GM21723 (cell line): ENCODE data around the gene ANO10.
"Not testable (repeated sequence)": the region's sequence is repeated elsewhere in the genome, so short reads cannot be mapped to it uniquely, and the experiment has no call there.

Source experiments
- ATAC-seq: cut with Tn5 transposase; IDR thresholded peaks from one replicate; pipeline ENCODE4 v1.9.1; 2021; ENCODE audit warnings: mild to moderate bottlenecking, moderate library complexity; ENCODE audit not compliant: unreplicated experiment

The ANO10 gene

GRCh38 chr3:43481375-43481774 is 140.4 kb downstream of the ANO10 start:
- ATAC-seq: no peak

DNA sequence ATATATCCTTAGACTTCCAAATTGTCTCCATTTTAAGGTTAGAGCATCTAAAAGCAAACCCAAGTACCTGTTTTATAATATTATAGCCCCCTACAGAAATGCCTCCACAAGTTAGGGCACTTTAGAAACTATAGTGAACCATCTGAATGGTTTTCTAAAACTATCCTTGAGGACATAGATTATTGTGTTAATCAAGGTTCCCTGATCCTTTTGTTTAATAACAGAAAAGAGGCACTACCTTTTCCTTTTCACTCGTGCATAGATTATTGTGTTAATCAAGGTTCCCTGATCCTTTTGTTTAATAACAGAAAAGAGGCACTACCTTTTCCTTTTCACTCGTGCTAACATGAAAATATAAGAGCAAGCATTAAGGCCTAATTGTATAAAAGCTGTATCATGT is 143.0 kb downstream of the ANO10 start:
- not testable (repeated sequence) for ATAC-seq

DNA sequence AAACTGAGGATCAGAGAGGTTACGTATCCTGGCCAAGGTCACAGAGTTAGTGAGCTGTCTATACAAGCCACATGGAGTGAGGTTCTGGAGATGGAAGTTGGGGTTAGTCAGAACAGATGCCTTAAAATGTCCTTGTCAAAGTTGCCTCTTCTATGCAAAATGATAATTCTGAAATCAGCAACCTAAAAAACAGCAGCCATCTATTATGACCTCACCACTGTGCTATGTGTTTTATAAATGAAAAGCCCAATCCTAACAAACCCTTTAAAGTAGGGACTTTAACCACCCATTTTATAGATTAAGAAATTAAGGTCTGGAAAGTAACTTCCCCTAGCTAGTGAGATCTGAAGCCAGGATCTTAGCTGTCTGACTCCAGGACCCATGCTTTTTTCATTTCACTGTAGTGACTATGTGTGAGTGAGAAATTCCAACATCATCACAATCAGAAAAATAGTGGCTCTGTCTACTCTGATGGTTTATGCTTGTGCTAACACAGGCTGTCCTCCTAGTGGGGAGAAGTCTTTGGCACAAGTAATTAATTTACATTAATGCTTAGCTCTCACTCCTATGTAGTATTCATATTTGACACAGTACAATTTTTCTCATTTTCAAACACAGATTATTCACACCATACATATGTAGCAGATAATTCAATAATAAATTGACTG is 143.6 kb downstream of the ANO10 start:
- ATAC-seq: no peak

DNA sequence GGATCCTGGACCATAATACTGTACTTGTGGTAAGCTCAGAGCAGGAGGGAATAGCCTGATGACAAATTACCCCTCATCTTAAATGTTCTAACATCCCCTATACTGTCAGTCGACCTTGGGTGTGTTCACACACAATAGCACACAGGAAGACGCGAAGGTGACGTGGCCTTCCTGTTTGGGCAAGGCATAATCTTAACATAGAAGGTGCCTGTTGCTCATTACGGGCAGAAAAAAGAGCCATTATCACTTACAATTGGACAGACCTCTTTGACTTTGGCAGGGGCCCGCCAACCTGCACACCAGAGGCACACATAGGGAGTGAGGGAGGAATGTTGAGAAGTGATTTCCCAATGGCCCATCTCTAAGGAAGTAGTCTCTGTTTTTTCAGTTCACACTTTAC is 144.2 kb downstream of the ANO10 start:
- ATAC-seq: no peak

DNA sequence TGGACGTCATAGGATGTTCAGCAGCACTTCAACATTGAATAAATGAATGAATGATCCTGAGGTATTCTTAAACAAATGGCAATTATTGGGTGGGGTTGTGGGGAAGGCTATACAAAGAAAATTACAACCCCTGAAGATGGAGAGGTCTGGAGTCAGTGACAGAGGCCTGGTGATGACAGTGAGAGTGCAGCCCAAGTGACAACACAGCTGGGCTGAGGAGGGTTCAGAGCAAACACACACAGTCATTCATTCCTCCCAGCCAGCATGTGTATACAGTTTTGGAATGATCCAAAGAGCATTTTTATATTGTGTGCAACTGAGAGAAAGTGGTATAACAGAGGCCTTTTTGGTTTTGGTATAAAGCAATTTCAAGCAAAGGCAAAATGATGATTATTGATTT is 148.1 kb downstream of the ANO10 start:
- ATAC-seq: no peak

- no peak for ATAC-seq
Measured at GRCh38 chr3:43473244-43473643, 148.6 kb downstream of the ANO10 start.

GRCh38 chr3:43468133-43468532 is 153.7 kb downstream of the ANO10 start:
- no peak for ATAC-seq

DNA sequence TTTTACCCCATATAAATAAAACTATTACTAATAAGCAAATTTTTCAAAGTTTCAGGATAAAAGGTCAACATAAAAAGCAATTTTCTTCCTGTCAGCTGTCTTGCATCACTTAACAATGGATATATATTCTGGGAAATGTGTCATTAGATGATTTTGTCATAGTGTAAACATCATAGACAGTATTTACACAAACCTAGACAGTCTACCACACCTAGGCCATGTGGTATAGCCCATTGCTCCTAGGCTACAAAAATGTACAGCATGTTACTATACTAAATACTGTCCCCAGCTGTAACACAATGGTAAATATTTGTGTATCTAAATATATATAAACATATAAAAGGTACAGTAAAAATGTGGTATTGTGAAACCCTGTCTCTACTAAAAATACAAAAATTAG is 156.7 kb downstream of the ANO10 start:
- no peak for ATAC-seq

- ATAC-seq: not testable (repeated sequence)
Measured at GRCh38 chr3:43462566-43462965, 159.2 kb downstream of the ANO10 start.

DNA sequence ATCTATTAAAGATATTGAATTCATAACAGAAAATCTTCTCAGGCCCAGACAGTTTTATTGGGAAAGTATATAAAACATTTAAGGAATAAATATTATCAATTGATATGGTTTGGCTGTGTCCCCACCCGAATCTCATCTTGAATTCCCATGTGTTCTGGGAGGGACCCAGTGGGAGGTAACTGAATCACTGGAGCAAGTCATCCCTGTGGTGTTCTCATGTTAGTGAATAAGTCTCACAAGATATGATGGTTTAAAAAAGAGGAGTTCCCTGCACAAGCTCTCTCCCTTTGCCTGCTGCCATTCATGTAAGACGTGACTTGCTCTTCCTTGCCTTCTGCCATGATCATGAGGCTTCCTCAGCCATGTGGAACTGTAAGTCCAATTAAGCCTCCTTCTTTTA is 160.5 kb downstream of the ANO10 start:
- no peak for ATAC-seq

DNA sequence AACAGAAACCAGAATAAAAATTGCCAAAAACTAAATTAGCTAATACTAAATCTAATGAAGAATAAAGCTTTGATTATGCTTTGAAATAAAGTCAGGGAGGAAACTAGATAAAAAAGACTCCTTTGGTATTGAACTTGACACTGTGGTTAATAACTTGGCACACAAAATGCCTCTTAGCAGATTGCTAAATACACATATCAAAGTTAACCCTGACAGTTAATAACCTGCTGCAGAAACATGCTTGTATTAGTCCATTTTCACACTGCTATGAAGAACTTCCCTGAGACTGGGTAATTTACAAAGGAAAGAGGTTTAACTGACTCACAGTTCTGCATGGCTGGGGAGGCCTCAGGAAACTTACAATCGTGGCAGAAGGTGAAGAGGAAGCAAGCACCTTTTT is 164.8 kb downstream of the ANO10 start:
- not testable (repeated sequence) for ATAC-seq

DNA sequence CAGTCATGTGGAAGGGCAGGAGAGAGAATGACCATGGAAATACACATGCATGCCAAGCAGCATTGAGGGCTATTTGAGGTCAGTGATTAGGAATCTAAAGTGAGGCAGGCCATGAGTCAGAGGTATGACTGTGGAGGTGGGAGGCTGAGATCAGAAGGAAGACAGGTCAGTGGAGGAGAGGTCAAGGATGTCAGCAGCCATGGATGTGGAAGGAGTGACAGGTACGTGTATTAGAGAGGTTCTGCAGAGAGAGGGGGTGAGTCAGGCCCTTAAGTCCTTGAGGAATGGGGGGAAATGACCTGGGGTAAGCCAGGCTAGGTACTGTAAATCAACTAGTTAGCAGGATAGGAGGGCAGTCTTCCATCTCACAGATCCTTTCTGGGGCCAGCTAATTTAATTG is 166.6 kb downstream of the ANO10 start:
- ATAC-seq: no peak

DNA sequence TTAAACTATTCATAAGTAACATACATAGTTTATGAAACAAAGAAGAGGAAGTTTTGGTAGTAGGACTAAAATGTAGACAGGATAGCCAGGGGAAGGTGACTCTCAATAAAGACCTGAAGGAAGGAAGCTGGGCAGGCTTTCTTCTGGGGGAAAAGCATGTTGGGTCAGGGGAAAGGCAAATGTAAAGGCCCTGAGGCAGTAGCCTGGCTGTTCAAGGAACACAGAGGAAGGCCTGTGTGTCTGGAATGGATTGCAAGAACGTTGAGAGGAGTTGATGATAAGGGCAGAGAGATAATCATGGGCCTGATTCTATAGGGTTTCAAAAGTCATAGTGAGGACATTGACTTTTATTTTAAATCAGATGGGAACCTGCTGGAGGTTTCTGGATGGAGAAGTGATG is 167.8 kb downstream of the ANO10 start:
- no peak for ATAC-seq

DNA sequence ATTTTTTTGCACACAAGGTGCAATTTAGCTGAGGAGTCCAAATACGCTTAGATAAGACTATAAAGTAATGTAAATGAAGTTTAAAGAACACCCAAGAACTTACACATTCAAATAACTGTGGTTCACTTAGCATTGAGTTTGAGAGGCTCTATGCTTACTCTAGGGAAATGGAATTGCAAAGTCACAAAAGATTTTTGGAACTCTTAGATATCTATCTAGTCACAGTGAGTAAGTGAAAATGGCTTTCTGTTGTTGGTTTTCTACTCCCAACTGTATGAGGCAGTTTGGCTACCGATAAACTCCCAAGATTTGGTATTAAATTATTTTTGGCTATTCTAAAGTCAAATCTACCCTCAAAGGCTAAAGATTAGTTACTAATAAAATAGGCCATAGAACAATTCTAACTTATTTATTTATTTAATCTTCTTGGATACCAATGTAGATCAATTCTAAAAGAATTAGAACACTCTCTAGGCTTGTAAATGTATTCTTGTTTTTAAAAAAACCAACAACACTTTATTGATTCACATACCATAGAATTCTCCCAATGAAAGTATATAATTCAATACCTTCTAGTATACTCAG is 170.0 kb downstream of the ANO10 start:
- ATAC-seq: no peak

DNA sequence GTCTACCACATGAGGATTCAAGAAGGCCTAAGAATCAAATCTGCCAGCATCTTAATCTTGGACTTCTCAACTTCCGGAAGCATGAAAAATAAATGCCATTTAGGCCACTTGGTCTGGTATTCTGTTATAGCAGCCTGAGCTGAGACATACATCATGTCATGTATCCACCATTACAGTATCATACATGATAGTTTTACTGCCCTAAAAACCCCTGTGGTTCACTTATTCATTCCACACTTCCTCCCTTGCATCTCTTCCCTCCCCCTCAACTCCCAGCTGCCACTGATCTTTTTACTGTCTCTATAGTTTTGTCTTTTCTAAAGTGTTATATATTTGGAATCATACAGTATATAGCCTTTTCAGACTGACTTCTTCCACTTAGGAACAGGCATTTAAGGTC is 173.7 kb downstream of the ANO10 start:
- no peak for ATAC-seq

GRCh38 chr3:43445820-43446219 is 176.0 kb downstream of the ANO10 start:
- no peak for ATAC-seq

DNA sequence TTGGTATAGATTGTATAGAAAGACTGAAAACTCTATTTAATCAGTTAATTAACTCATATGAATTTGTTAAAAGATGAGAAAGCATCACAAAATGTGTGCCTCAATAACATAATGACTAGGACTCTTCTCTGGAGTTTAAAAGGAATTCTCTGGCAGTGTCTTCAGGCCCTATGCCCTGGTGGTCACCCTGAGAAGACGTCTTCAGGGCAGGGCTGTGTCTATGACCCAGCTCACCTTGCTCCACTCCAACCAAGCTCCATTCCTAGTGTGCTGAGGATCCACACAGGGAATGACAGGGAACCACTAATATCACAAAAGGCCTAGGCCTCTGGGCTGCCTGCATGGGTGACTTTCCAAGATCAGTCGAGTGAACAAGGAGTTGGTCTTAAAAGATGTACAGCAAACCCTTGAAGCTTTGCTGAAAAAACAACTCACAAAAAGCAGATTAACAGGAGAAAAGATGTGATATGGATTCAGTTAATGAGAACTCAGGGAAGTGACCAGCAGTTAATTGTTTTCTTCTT is 178.9 kb downstream of the ANO10 start:
- ATAC-seq: no peak

DNA sequence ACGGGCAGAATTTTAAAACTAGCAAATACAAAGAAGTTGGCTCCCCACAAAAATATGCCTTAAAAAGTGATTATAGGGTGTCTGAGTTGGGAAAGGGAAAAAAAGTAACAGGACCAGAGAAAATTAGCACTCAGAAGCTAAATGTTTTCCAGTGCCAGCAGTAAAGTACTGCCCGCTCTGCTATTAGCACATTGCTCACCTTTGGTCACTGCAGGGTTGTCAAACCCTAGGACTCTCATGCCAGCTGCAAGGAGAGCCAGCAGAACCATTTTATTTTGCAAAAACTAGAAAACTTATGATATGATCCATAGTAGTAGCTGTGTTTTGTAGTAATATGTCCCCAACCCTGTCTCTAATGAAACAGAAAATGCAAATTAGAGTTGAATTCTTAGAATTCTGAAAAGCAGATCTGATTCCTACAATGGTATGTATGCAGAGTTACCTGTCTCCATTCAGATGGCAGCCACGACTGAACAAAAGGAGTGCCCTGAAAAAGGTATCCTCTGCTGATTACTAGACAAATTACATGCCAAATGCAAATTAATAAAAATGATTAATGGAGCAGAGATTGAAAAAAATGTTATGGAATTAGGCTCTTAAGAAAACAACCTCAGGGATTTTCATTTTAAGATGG is 185.2 kb downstream of the ANO10 start:
- no peak for ATAC-seq

- no peak for ATAC-seq
Measured at GRCh38 chr3:43435706-43436105, 186.1 kb downstream of the ANO10 start.

- ATAC-seq: no peak
Measured at GRCh38 chr3:43434431-43434830, 187.4 kb downstream of the ANO10 start.

DNA sequence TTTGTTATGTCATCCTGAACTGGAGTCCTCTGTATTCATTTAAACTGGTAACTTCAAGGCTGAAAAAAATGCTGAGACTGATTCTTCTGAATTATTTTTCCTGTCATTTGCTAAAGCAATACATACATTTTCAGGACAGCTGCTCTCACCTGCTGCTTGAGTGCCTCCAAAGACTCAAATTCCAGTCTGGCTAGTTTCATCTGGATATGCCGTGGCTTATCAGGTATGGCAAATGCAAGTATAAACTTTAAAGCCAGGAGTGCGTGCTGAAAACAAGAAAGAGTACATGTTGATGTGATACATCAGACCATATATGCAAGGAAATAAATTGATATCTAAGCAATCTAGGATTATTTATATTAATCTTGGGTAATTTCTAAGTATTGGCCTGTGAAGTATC is 189.3 kb downstream of the ANO10 start:
- no peak for ATAC-seq

DNA sequence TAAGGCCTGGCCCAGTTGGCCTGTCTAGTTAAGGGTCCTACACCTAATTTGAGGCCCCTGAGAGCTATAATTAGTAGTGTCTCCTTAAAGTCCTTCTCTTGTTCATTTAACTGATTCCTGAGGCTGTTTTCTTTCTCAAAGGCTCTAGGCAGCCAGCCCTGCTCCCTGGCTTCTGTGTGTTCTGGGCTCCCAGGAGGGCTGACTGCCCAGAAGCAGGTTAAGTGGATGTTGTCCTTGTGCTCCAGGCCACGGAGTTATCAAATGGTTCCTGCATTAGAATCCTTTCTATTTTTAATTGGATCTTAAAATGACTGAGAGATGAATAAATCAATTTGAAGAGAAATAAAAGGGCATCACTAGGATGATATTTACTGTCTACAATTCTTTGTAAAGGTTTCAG is 195.4 kb downstream of the ANO10 start:
- no peak for ATAC-seq
